Measurements from ENCODE around the gene SLC38A10. TPM values are rescaled to one million over a fixed set of nuclear protein-coding genes. Genes with fewer than 3 reads are reported as not detected.

The SLC38A10 gene
- total RNA-seq, 1 experiment from 2014 or later = 109 TPM

- peak overlapping the region; percentile 95 for H3K4me2 ChIP-seq (ENCODE audit: low read length)
- no peak for DNase-seq (ENCODE audit: low read depth, low spot score)
- H3K9me3 ChIP-seq (ENCODE audit: control insufficient read depth in 1 of 2, insufficient read depth in 1 of 2, low read depth in 1 of 2, low read length in 2 of 2) = no peaks in the 10 kb centered on the region
- no peaks in the 10 kb centered on the region for H3K36me3 ChIP-seq (ENCODE audit: control insufficient read depth in 1 of 2, insufficient read depth in 2 of 2, low read length in 2 of 2)
- H3K9ac ChIP-seq (ENCODE audit: low read length) = peak overlapping the region; percentile 67
- no TSS peak for BruUV-seq (replicated peaks)
- no peak for TF ChIP-seq POLR2AphosphoS5 (IDR thresholded peaks at IDR 0.05; ENCODE audit: low read depth, low read length)
- no peak for TF ChIP-seq ELF1 (IDR thresholded peaks at IDR 0.05; ENCODE audit: borderline replicate concordance, low read depth)
- no peak for TF ChIP-seq REST (IDR thresholded peaks at IDR 0.05; ENCODE audit: low read depth)
- TF ChIP-seq JUND (IDR thresholded peaks at IDR 0.05) = no peak
- TF ChIP-seq RAD21 (IDR thresholded peaks at IDR 0.05; ENCODE audit: low read depth) = no peak
- TF ChIP-seq SIN3A (IDR thresholded peaks at IDR 0.05; ENCODE audit: low read depth) = no peak
- TF ChIP-seq CTCF (IDR thresholded peaks at IDR 0.05 in 2 of 3, conservative IDR thresholded peaks at IDR 0.05 in 1 of 3; ENCODE audit: borderline replicate concordance in 1 of 3, insufficient read depth in 1 of 3, low read depth in 2 of 3, low read length in 2 of 3) = no peak
- TF ChIP-seq EZH2 (IDR thresholded peaks at IDR 0.05) = no peak
- TF ChIP-seq SP1 (IDR thresholded peaks at IDR 0.05; ENCODE audit: low read depth) = no peak
- no peak for TF ChIP-seq CEBPB (IDR thresholded peaks at IDR 0.05; ENCODE audit: low read depth)
- no peak for TF ChIP-seq EZH2phosphoT487 (IDR thresholded peaks at IDR 0.05; ENCODE audit: borderline replicate concordance)
- TF ChIP-seq CBX3 (IDR thresholded peaks at IDR 0.05; ENCODE audit: low read depth) = no peak
- TF ChIP-seq TCF7L2 (IDR thresholded peaks at IDR 0.05; ENCODE audit: borderline replicate concordance, extremely low read depth, insufficient read depth, insufficient read length) = no peak
- H3K27me3 ChIP-seq (ENCODE audit: insufficient read depth, low read length) = no peaks in the 10 kb centered on the region
- ChIA-PET CTCF (interaction anchor here (1.0 to 1.9 kb wide), 3 partner anchors 19 to 156 kb away, joined by 3 to 7 read pairs (median 6); no protein-coding TSS in a partner anchor), RAD21 (ENCODE audit: low non-redundant PET in 1 of 2, low total read pairs in 2 of 2, uncharacterized antibody in 2 of 2, unreplicated experiment in 2 of 2) (no interaction called here), POLR2A (interaction anchor here (0.8 to 2.2 kb wide), 5 partner anchors 18 to 190 kb away, joined by 3 to 11 read pairs (median 9); partner anchors contain the start of gene BAHCC1)
- H3K79me2 ChIP-seq (ENCODE audit: insufficient read depth, low read length) = no peaks in the 10 kb centered on the region
- ATAC-seq = no peak; the same call in 1 of the 2 replicates
- intact Hi-C loops (cut with micrococcal nuclease) = no loop called here
- H3K9me2 ChIP-seq (ENCODE audit: insufficient read depth) = no peaks in the 10 kb centered on the region
- H4K20me1 ChIP-seq (ENCODE audit: insufficient read depth) = no peaks in the 10 kb centered on the region
- no peak overlapping the region for H2AFZ ChIP-seq (ENCODE audit: low read depth, low read length, poor library complexity, severe bottlenecking)
- peak overlapping the region; percentile 48 to 55 for H3K4me3 ChIP-seq (replicated peaks in 1 of 2; ENCODE audit: low read depth in 1 of 2, low read length in 2 of 2)
- peaks cover 38 to 48% of the 10 kb centered on the region in 2 experiments for H3K4me1 ChIP-seq (ENCODE audit: control insufficient read depth in 1 of 2, insufficient read depth in 2 of 2, low read length in 2 of 2)
- peak overlapping the region; percentile 88 for H3K27ac ChIP-seq (ENCODE audit: low read depth, low read length)
Observed at GRCh38 chr17:81328489-81328888, 33.4 kb upstream of the SLC38A10 start.
